ENCODE measurements around the gene PRRC2C.

The PRRC2C gene

DNA sequence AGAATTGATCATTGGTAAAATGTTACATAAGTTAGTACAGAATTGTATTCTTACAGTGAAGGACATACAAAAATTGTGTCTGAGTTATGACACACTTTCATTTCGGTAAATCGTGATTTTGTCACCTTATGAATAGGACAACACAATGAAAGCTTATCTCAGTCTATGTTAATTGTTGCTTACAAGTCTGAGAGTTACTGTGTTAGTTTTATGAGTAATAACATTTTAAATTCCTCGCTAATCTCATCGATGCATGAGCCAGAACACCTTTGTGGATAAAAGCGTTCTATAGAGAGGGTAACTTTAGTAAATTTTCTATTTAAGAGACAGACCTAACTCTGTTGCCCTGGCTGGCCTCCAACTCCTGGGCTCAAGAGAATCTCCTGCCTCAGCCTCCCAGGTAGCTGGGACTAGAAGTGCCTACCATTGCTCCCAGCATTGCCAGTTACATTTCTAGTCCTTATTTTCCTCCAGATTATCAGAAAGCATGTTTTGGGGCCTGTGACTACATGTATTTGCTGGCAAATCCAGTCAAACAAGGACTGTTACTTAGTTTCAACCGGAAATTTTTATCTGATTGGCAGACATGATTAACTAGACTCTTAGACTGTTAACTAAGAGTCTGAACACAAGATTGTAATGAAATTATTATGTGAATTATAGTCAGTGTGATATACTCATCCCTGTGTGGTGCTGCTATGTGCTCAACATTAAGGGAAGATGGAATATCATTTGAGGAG is 3.0 kb downstream of the PRRC2C start:
- H3K9ac ChIP-seq (ENCODE audit: low read length) = no peak overlapping the region
- H4K5ac ChIP-seq (ENCODE audit: low read length) = no peak overlapping the region
- H3K56ac ChIP-seq (ENCODE audit: low read length) = no peak overlapping the region
- H4K8ac ChIP-seq (ENCODE audit: low read depth, low read length) = no peak overlapping the region
- H2AK5ac ChIP-seq (ENCODE audit: low read length) = no peak overlapping the region
- no peak overlapping the region for H3K23ac ChIP-seq (ENCODE audit: low read length)
- no peak overlapping the region for H3K4me3 ChIP-seq (ENCODE audit: low read length)
- no peak overlapping the region for H2BK120ac ChIP-seq (ENCODE audit: low read depth, low read length)
- no peaks in the 10 kb centered on the region for H3K27me3 ChIP-seq (ENCODE audit: insufficient read depth, low read length, poor library complexity)
- no peak overlapping the region for H3K4ac ChIP-seq (ENCODE audit: low read depth, low read length)
- no CpG with 5 or more reads among the region's 6 CpGs for WGBS (ENCODE audit: extremely low coverage, insufficient coverage, low lambda C conversion rate)
- H3K36me3 ChIP-seq (ENCODE audit: control insufficient read depth, insufficient read depth, low read length) = no peaks in the 10 kb centered on the region
- H3K79me2 ChIP-seq (ENCODE audit: control insufficient read depth, insufficient read depth, low read length) = peaks cover 71% of the 10 kb centered on the region
- H3K4me1 ChIP-seq (ENCODE audit: control insufficient read depth, low read depth, low read length) = peaks cover 2% of the 10 kb centered on the region
- no peak for DNase-seq
- no peak overlapping the region for H3K18ac ChIP-seq (ENCODE audit: low read length)
- no peaks in the 10 kb centered on the region for H3K79me1 ChIP-seq (ENCODE audit: low read length)
- H3K4me2 ChIP-seq (ENCODE audit: low read length) = no peak overlapping the region
- H2BK5ac ChIP-seq (ENCODE audit: low read length) = no peak overlapping the region
- H2BK15ac ChIP-seq (replicated peaks; ENCODE audit: low read depth) = no peak overlapping the region
- H3K27ac ChIP-seq (ENCODE audit: low read depth, low read length) = no peak overlapping the region

DNA sequence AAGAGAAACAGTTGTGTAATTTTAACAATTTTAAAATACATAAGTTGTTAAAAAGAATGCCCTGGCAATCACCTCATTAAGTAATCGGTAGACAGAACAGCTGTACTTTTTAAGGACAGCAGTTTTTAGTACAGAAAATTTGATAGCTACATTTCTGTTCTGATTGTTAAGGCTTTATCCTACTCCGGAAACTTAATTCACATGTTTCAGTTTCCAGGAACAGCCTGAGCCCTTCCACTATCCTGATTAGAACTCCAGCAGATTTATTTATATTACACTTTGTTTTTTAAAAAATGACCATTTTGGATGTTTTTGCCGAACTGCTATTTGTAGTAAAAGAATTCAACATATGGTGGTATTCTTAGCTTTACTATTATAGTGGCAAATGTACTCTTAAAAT is 8.7 kb downstream of the PRRC2C start:
- no peak overlapping the region for H3K9ac ChIP-seq (ENCODE audit: low read length)
- DNase-seq = no peak
- no peak overlapping the region for H2BK120ac ChIP-seq (ENCODE audit: low read depth, low read length)
- no peak overlapping the region for H3K18ac ChIP-seq (ENCODE audit: low read length)
- no peak overlapping the region for H3K4me3 ChIP-seq (ENCODE audit: low read length)
- H3K56ac ChIP-seq (ENCODE audit: low read length) = no peak overlapping the region
- no peak overlapping the region for H4K8ac ChIP-seq (ENCODE audit: low read depth, low read length)
- H3K4ac ChIP-seq (ENCODE audit: low read depth, low read length) = no peak overlapping the region
- H3K4me2 ChIP-seq (ENCODE audit: low read length) = no peak overlapping the region
- no peaks in the 10 kb centered on the region for H3K36me3 ChIP-seq (ENCODE audit: control insufficient read depth, insufficient read depth, low read length)
- no peaks in the 10 kb centered on the region for H3K27me3 ChIP-seq (ENCODE audit: insufficient read depth, low read length, poor library complexity)
- no peak overlapping the region for H2AK5ac ChIP-seq (ENCODE audit: low read length)
- no CpG with 5 or more reads among the region's 3 CpGs for WGBS (ENCODE audit: extremely low coverage, insufficient coverage, low lambda C conversion rate)
- H4K5ac ChIP-seq (ENCODE audit: low read length) = no peak overlapping the region
- H3K27ac ChIP-seq (ENCODE audit: low read depth, low read length) = no peak overlapping the region
- no peak overlapping the region for H2BK5ac ChIP-seq (ENCODE audit: low read length)
- no peak overlapping the region for H2BK15ac ChIP-seq (replicated peaks; ENCODE audit: low read depth)
- H3K23ac ChIP-seq (ENCODE audit: low read length) = no peak overlapping the region
- no peaks in the 10 kb centered on the region for H3K79me1 ChIP-seq (ENCODE audit: low read length)
- H3K79me2 ChIP-seq (ENCODE audit: control insufficient read depth, insufficient read depth, low read length) = peaks cover 85% of the 10 kb centered on the region
- no peaks in the 10 kb centered on the region for H3K4me1 ChIP-seq (ENCODE audit: control insufficient read depth, low read depth, low read length)

DNA sequence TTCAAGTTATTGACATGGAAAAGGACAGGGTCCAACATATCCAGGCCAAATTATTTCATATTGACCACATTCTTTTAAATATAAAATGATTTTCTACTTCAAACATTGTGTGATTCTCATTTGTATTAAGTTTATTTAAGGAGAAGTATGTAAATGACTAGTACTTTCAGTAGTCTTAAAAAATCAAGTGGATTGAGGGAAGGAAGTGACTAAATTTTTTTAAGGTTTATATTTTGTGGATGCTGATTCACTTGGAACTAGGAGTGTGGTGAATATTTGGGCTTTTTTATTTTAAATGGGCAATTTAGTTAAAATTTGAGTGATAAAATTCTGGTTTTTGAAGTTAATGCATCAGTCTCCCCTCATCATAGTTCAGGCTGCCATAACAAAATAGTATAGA is 10.1 kb downstream of the PRRC2C start:
- Histone ChIP-seq H3K9ac (ENCODE audit: low read length) (no peak overlapping the region), H3K4me2 (ENCODE audit: low read length) (no peak overlapping the region), H4K8ac (ENCODE audit: low read depth, low read length) (no peak overlapping the region), H2BK5ac (ENCODE audit: low read length) (no peak overlapping the region), H3K18ac (ENCODE audit: low read length) (no peak overlapping the region), H3K56ac (ENCODE audit: low read length) (no peak overlapping the region), H3K36me3 (ENCODE audit: control insufficient read depth, insufficient read depth, low read length) (no peaks in the 10 kb centered on the region), H4K5ac (ENCODE audit: low read length) (no peak overlapping the region), H2BK15ac (replicated peaks; ENCODE audit: low read depth) (no peak overlapping the region), H3K79me2 (ENCODE audit: control insufficient read depth, insufficient read depth, low read length) (peaks cover 85% of the 10 kb centered on the region), H3K79me1 (ENCODE audit: low read length) (no peaks in the 10 kb centered on the region), H3K4ac (ENCODE audit: low read depth, low read length) (no peak overlapping the region), H3K27me3 (ENCODE audit: insufficient read depth, low read length, poor library complexity) (no peaks in the 10 kb centered on the region), H2AK5ac (ENCODE audit: low read length) (no peak overlapping the region), H2BK120ac (ENCODE audit: low read depth, low read length) (no peak overlapping the region), H3K4me1 (ENCODE audit: control insufficient read depth, low read depth, low read length) (no peaks in the 10 kb centered on the region), H3K4me3 (ENCODE audit: low read length) (no peak overlapping the region), H3K23ac (ENCODE audit: low read length) (no peak overlapping the region), H3K27ac (ENCODE audit: low read depth, low read length) (no peak overlapping the region)
- no peak for DNase-seq

DNA sequence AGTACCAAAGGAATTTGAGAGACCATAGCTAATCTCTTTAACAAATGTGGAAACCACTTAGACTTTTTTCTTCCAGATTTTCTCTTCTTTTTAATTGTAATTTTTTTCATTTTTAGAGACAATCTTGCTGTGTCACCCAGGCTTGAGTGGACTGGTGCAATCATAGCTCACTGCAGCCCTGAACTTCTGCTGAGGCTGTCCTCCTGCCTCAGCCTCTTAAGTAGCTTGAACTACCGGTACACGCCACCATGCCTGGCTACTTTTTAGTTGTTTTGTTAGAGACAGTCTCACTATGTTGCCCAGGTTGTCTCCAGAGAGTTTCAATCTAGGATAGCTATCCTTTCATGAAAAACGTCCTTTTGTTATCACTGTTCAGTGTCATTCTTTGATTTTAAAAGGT is 15.0 kb downstream of the PRRC2C start:
- no peak for DNase-seq
- Histone ChIP-seq H3K4ac (ENCODE audit: low read depth, low read length) (no peak overlapping the region), H3K79me2 (ENCODE audit: control insufficient read depth, insufficient read depth, low read length) (peaks cover 90% of the 10 kb centered on the region), H4K8ac (ENCODE audit: low read depth, low read length) (no peak overlapping the region), H4K5ac (ENCODE audit: low read length) (no peak overlapping the region), H3K27ac (ENCODE audit: low read depth, low read length) (no peak overlapping the region), H3K4me2 (ENCODE audit: low read length) (no peak overlapping the region), H3K27me3 (ENCODE audit: insufficient read depth, low read length, poor library complexity) (no peaks in the 10 kb centered on the region), H2AK5ac (ENCODE audit: low read length) (no peak overlapping the region), H2BK15ac (replicated peaks; ENCODE audit: low read depth) (no peak overlapping the region), H3K23ac (ENCODE audit: low read length) (no peak overlapping the region), H3K18ac (ENCODE audit: low read length) (no peak overlapping the region), H3K79me1 (ENCODE audit: low read length) (no peaks in the 10 kb centered on the region), H2BK5ac (ENCODE audit: low read length) (no peak overlapping the region), H3K4me1 (ENCODE audit: control insufficient read depth, low read depth, low read length) (no peaks in the 10 kb centered on the region), H3K56ac (ENCODE audit: low read length) (no peak overlapping the region), H3K4me3 (ENCODE audit: low read length) (no peak overlapping the region), H3K9ac (ENCODE audit: low read length) (no peak overlapping the region), H2BK120ac (ENCODE audit: low read depth, low read length) (no peak overlapping the region), H3K36me3 (ENCODE audit: control insufficient read depth, insufficient read depth, low read length) (no peaks in the 10 kb centered on the region)
- no CpG with 5 or more reads among the region's 3 CpGs for WGBS (ENCODE audit: extremely low coverage, insufficient coverage, low lambda C conversion rate)

DNA sequence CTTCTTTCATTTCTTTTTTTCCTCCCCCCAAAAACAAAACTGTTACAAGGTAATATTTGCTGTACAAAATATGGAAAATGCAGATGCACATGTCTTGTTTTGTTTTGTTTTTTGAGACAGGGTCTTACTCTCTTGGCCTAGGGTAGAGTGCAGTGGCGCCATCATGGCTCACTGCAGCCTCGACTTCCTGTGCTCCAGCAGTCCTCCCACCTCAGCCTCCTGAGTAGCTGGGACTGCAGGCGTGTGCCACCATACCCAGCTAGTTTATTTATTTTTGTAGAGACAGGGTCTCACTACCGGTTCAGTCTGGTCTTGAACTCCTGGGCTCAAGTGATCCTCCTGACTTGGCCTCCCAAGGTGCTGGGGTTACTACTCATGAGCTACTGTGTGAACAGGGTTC is 15.5 kb downstream of the PRRC2C start:
- H3K27me3 ChIP-seq (ENCODE audit: insufficient read depth, low read length, poor library complexity) = no peaks in the 10 kb centered on the region
- H3K4me1 ChIP-seq (ENCODE audit: control insufficient read depth, low read depth, low read length) = no peaks in the 10 kb centered on the region
- no peak overlapping the region for H3K23ac ChIP-seq (ENCODE audit: low read length)
- H3K79me2 ChIP-seq (ENCODE audit: control insufficient read depth, insufficient read depth, low read length) = peaks cover 92% of the 10 kb centered on the region
- no peak overlapping the region for H3K4me2 ChIP-seq (ENCODE audit: low read length)
- no peak overlapping the region for H2BK120ac ChIP-seq (ENCODE audit: low read depth, low read length)
- H2BK5ac ChIP-seq (ENCODE audit: low read length) = no peak overlapping the region
- H3K4me3 ChIP-seq (ENCODE audit: low read length) = no peak overlapping the region
- H3K4ac ChIP-seq (ENCODE audit: low read depth, low read length) = no peak overlapping the region
- DNase-seq = no peak
- H2BK15ac ChIP-seq (replicated peaks; ENCODE audit: low read depth) = no peak overlapping the region
- no CpG with 5 or more reads among the region's 4 CpGs for WGBS (ENCODE audit: extremely low coverage, insufficient coverage, low lambda C conversion rate)
- H3K18ac ChIP-seq (ENCODE audit: low read length) = no peak overlapping the region
- no peak overlapping the region for H4K8ac ChIP-seq (ENCODE audit: low read depth, low read length)
- no peaks in the 10 kb centered on the region for H3K36me3 ChIP-seq (ENCODE audit: control insufficient read depth, insufficient read depth, low read length)
- no peak overlapping the region for H4K5ac ChIP-seq (ENCODE audit: low read length)
- no peak overlapping the region for H2AK5ac ChIP-seq (ENCODE audit: low read length)
- no peak overlapping the region for H3K56ac ChIP-seq (ENCODE audit: low read length)
- H3K79me1 ChIP-seq (ENCODE audit: low read length) = no peaks in the 10 kb centered on the region
- no peak overlapping the region for H3K27ac ChIP-seq (ENCODE audit: low read depth, low read length)
- H3K9ac ChIP-seq (ENCODE audit: low read length) = no peak overlapping the region

DNA sequence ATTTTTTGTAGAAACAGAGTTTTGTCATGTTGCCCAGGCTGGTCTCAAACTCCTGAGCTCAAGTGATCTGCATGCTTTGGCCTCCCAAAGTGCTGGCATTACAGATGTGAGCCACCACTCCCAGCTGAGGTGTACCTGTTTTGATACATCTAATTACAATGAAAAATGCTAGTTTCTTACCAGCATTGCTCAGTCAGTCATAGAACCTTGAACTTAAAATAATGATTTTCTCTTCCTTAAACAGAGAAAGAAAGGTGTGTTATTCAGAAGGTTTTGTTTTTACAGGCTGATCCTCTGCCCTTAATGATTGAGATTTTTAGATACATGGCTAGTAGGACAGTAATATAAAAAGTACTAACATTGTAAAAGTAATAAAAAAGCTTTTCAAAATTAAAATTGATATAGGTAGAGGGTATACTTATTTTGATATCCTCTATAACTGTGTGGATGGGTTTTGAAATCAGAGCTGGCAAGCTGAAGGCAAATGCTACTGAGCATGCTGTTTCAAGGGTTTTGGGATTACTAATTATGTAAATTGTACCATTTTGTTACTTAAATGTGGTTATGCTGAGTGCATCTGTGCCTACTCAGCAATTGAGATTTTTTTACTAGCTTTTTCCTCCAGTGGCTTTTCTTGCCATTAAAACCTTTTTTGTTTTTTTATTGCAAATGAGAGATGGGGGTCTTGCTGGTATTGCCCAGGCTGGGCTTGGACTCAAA is 16.1 kb downstream of the PRRC2C start:
- Histone ChIP-seq H2BK15ac (replicated peaks; ENCODE audit: low read depth) (no peak overlapping the region), H3K56ac (ENCODE audit: low read length) (no peak overlapping the region), H4K5ac (ENCODE audit: low read length) (no peak overlapping the region), H3K79me1 (ENCODE audit: low read length) (no peaks in the 10 kb centered on the region), H3K23ac (ENCODE audit: low read length) (no peak overlapping the region), H3K36me3 (ENCODE audit: control insufficient read depth, insufficient read depth, low read length) (no peaks in the 10 kb centered on the region), H3K27me3 (ENCODE audit: insufficient read depth, low read length, poor library complexity) (no peaks in the 10 kb centered on the region), H2BK120ac (ENCODE audit: low read depth, low read length) (no peak overlapping the region), H3K9ac (ENCODE audit: low read length) (no peak overlapping the region), H2BK5ac (ENCODE audit: low read length) (no peak overlapping the region), H4K8ac (ENCODE audit: low read depth, low read length) (no peak overlapping the region), H3K4me2 (ENCODE audit: low read length) (no peak overlapping the region), H3K18ac (ENCODE audit: low read length) (no peak overlapping the region), H3K79me2 (ENCODE audit: control insufficient read depth, insufficient read depth, low read length) (peaks cover 92% of the 10 kb centered on the region), H2AK5ac (ENCODE audit: low read length) (no peak overlapping the region), H3K4me3 (ENCODE audit: low read length) (no peak overlapping the region), H3K4ac (ENCODE audit: low read depth, low read length) (no peak overlapping the region), H3K27ac (ENCODE audit: low read depth, low read length) (no peak overlapping the region), H3K4me1 (ENCODE audit: control insufficient read depth, low read depth, low read length) (peaks cover 2% of the 10 kb centered on the region)
- DNase-seq = no peak
